HCT116 (cell line): ENCODE results near the gene HSPBAP1. TPM values are rescaled to one million over a fixed set of nuclear protein-coding genes. Genes with fewer than 3 reads are reported as not detected.

Experiments
- ATAC-seq: fragments of 200-7000 bp; cut with Tn5 transposase; 2 replicates; pipeline ENCODE4 v1.9.1; 2020; ENCODE audit warnings: mild to moderate bottlenecking, moderate library complexity
- BruUV-seq: library from RNA; stranded (reverse); fragments of 400-500 nt; replicated peaks from 2 replicates; lab custom pipeline; 2021; lab: Mats Ljungman, UMichigan
- CTCF ChIA-PET: fragments of 300-600 bp; sonication (Branson Sonifier 250); formaldehyde crosslinking; loops from one replicate; lab custom pipeline; 2021; ENCODE audit warnings: antibody characterized with exemption; lab: Charles Lee
- POLR2A ChIA-PET: fragments of 300-600, 350-600 bp; sonication (Branson Sonifier 250); formaldehyde crosslinking; loops from one replicate; lab custom pipeline; 2021; ENCODE audit warnings: antibody characterized with exemption; lab: Charles Lee
- RAD21 ChIA-PET, 2 experiments: fragments of 300-600 bp; sonication (Branson Sonifier 250); formaldehyde crosslinking; loops; one replicate each; lab custom pipeline; 2023; ENCODE audit warnings: low total read pairs in 2 of 2; ENCODE audit not compliant: uncharacterized antibody in 2 of 2, unreplicated experiment in 2 of 2, low non-redundant PET in 1 of 2; lab: Charles Lee
- DNase-seq: peaks from one replicate; pipeline ENCODE4 v3.0.0-alpha.2; 2010; ENCODE audit warnings: low read depth, low spot score
- H2AFZ ChIP-seq: fragments of 200-600 bp; shearing (Covaris generic), sonication (generic); 2 replicates; pipeline ENCODE4 v1.6.1; 2017; ENCODE audit warnings: low read depth, mixed run types, mixed read lengths, antibody characterized with exemption, low read length; ENCODE audit not compliant: poor library complexity, severe bottlenecking
- H3K27ac ChIP-seq: 2 replicates; pipeline ENCODE4 v1.5.1; 2012; ENCODE audit warnings: low read depth, low read length
- H3K27me3 ChIP-seq: fragments of 200-600 bp; sonication (generic); 2 replicates; pipeline ENCODE4 v1.6.1; 2016; ENCODE audit warnings: mixed run types, low read length, mixed read lengths; ENCODE audit not compliant: insufficient read depth
- H3K36me3 ChIP-seq, 2 experiments: fragments of 200-500 bp in 1 of 2; fragments of 200-600 bp in 1 of 2; sonication (Bioruptor generic) in 1 of 2; sonication (generic) in 1 of 2; 2 replicates each; pipeline versions ENCODE4 v1.5.1 to v1.6.1; 2014 to 2016; ENCODE audit warnings: low read length in 2 of 2, inconsistent platforms in 1 of 2, mixed read lengths in 1 of 2, mixed run types in 1 of 2; ENCODE audit not compliant: insufficient read depth in 2 of 2, control insufficient read depth in 1 of 2
- H3K4me1 ChIP-seq, 2 experiments: fragments of 200-600 bp in 1 of 2; sonication (generic) in 1 of 2; 2 replicates each; pipeline versions ENCODE4 v1.5.1 to v1.6.1; 2012 to 2017; ENCODE audit warnings: low read length in 2 of 2, inconsistent platforms in 1 of 2, mild to moderate bottlenecking in 1 of 2, mixed read lengths in 1 of 2, mixed run types in 1 of 2, moderate library complexity in 1 of 2; ENCODE audit not compliant: insufficient read depth in 2 of 2, control insufficient read depth in 1 of 2
- H3K4me2 ChIP-seq: fragments of 200-600 bp; sonication (generic); 2 replicates; pipeline ENCODE4 v1.6.1; 2017; ENCODE audit warnings: mixed run types, low read length, mixed read lengths
- H3K4me3 ChIP-seq, 2 experiments: fragments of 200-600 bp in 1 of 2; sonication (generic) in 1 of 2; replicated peaks in 1 of 2; 2 replicates each; pipeline ENCODE4 v1.5.1; 2011 to 2016; ENCODE audit warnings: low read length in 2 of 2, control low read depth in 1 of 2, low read depth in 1 of 2, mild to moderate bottlenecking in 1 of 2, mixed read lengths in 1 of 2, mixed run types in 1 of 2
- H3K79me2 ChIP-seq: fragments of 200-600 bp; sonication (generic); 2 replicates; pipeline ENCODE4 v1.6.1; 2017; ENCODE audit warnings: mild to moderate bottlenecking, mixed run types, low read length, moderate library complexity, mixed read lengths; ENCODE audit not compliant: insufficient read depth
- H3K9ac ChIP-seq: fragments of 200-600 bp; sonication (generic); 2 replicates; pipeline ENCODE4 v1.6.1; 2016; ENCODE audit warnings: low read length, mixed read lengths
- H3K9me2 ChIP-seq: fragments of 200-600 bp; sonication (generic), shearing (Covaris generic); 2 replicates; pipeline ENCODE4 v1.6.1; 2017; ENCODE audit warnings: mixed run types, mild to moderate bottlenecking, moderate library complexity; ENCODE audit not compliant: insufficient read depth
- H3K9me3 ChIP-seq, 2 experiments: fragments of 200-500 bp in 1 of 2; fragments of 200-600 bp in 1 of 2; sonication (Bioruptor generic) in 1 of 2; sonication (generic) in 1 of 2; 2 replicates each; pipeline ENCODE4 v1.6.1; 2014 to 2017; ENCODE audit warnings: low read length in 2 of 2, mixed read lengths in 2 of 2, inconsistent platforms in 1 of 2, low read depth in 1 of 2, mild to moderate bottlenecking in 1 of 2, mixed run types in 1 of 2, moderate library complexity in 1 of 2; ENCODE audit not compliant: control insufficient read depth in 1 of 2, insufficient read depth in 1 of 2
- H4K20me1 ChIP-seq: fragments of 200-600 bp; sonication (generic), shearing (Covaris generic); 2 replicates; pipeline ENCODE4 v1.6.1; 2017; ENCODE audit warnings: mixed run types, mild to moderate bottlenecking, moderate library complexity; ENCODE audit not compliant: insufficient read depth
- CBX3 ChIP-seq: IDR thresholded peaks from 2 replicates; pipeline ENCODE4 v1.6.1; 2012; ENCODE audit warnings: low read depth
- JUND ChIP-seq: IDR thresholded peaks from 2 replicates; pipeline ENCODE4 v1.6.1; 2012
- POLR2AphosphoS5 ChIP-seq: IDR thresholded peaks from 2 replicates; pipeline ENCODE4 v1.6.1; 2011; ENCODE audit warnings: mild to moderate bottlenecking, low read depth, low read length, moderate library complexity
- RAD21 ChIP-seq: IDR thresholded peaks from 2 replicates; pipeline ENCODE4 v1.6.1; 2012; ENCODE audit warnings: low read depth, mild to moderate bottlenecking
- SIN3A ChIP-seq: IDR thresholded peaks from 2 replicates; pipeline ENCODE4 v1.6.1; 2012; ENCODE audit warnings: low read depth
- TCF7L2 ChIP-seq: IDR thresholded peaks from 2 replicates; pipeline ENCODE4 v1.7.0; 2011; ENCODE audit warnings: borderline replicate concordance, inconsistent platforms; ENCODE audit not compliant: insufficient read depth, insufficient read length; ENCODE audit errors: extremely low read depth
- YY1 ChIP-seq: IDR thresholded peaks from 2 replicates; pipeline ENCODE4 v1.6.1; 2011; ENCODE audit warnings: low read length, low read depth, moderate library complexity, mild to moderate bottlenecking; ENCODE audit not compliant: insufficient replicate concordance; ENCODE audit errors: extremely low read depth
- ZFX ChIP-seq: fragments of 450-650 bp; IDR thresholded peaks from 2 replicates; pipeline ENCODE4 v1.6.1; 2017
- ZNF274 ChIP-seq: fragments of 200-500 bp; sonication (Bioruptor generic); IDR thresholded peaks from 2 replicates; pipeline ENCODE4 v1.6.1; 2014; ENCODE audit warnings: mild to moderate bottlenecking, low read depth, low read length, inconsistent platforms
- intact Hi-C: fragments of 100-400 bp; cut with micrococcal nuclease; formaldehyde crosslinking; loops from 2 replicates; pipeline ENCODE4 v1.10.0; 2022
- total RNA-seq: library from RNA; stranded (reverse); gene quantifications from one replicate; pipeline ENCODE4 v1.2.1, GENCODE V29; 2021; ENCODE audit not compliant: unreplicated experiment
- TF ChIP-seq, protein P1 (sequence below): IDR thresholded peaks from 2 replicates; pipeline ENCODE4 v1.6.1; 2012; ENCODE audit warnings: low read depth
- TF ChIP-seq, protein P2 (sequence below): IDR thresholded peaks from 2 replicates; pipeline ENCODE4 v1.6.1; 2011; ENCODE audit warnings: mild to moderate bottlenecking, low read length, moderate library complexity; ENCODE audit not compliant: insufficient replicate concordance; ENCODE audit errors: extremely low read depth
- TF ChIP-seq, protein P3 (sequence below): IDR thresholded peaks from 2 replicates; pipeline ENCODE4 v1.6.1; 2012
- TF ChIP-seq, protein P4 (sequence below), 3 experiments: fragments of 200-600 bp in 1 of 3; sonication (generic) in 1 of 3; IDR thresholded peaks in 2 of 3; conservative IDR thresholded peaks in 1 of 3; 2 replicates each; pipeline ENCODE4 v1.5.1; 2012 to 2017; ENCODE audit warnings: low read depth in 2 of 3, low read length in 2 of 3, antibody characterized with exemption in 1 of 3, borderline replicate concordance in 1 of 3, control low read depth in 1 of 3, mild to moderate bottlenecking in 1 of 3, mixed read lengths in 1 of 3, mixed run types in 1 of 3, moderate library complexity in 1 of 3; ENCODE audit not compliant: insufficient read depth in 1 of 3

HSPBAP1 gene
- total RNA-seq, 1 experiment from 2014 or later = 6.6 TPM

DNA sequence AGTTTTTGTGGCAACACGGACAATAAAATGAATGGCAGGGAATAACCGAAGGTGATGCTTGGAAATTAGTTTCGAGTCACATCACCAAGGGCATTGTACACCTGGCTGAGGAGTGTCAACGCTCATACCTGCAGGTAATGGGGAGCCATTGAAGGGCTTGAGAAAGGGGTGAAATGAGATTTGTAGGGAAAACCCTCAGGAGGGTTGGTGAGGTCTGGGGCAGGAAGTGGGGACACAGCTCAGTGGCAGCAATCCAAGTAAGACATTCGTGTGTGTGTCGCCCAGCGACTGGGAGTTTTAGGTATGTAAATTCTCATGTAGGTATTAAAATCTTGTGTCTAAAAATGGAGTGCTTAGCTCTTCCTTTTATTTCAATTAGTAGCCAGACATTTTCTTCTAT is 98.7 kb downstream of the HSPBAP1 start (continued):
- TF ChIP-seq, protein P1, sequence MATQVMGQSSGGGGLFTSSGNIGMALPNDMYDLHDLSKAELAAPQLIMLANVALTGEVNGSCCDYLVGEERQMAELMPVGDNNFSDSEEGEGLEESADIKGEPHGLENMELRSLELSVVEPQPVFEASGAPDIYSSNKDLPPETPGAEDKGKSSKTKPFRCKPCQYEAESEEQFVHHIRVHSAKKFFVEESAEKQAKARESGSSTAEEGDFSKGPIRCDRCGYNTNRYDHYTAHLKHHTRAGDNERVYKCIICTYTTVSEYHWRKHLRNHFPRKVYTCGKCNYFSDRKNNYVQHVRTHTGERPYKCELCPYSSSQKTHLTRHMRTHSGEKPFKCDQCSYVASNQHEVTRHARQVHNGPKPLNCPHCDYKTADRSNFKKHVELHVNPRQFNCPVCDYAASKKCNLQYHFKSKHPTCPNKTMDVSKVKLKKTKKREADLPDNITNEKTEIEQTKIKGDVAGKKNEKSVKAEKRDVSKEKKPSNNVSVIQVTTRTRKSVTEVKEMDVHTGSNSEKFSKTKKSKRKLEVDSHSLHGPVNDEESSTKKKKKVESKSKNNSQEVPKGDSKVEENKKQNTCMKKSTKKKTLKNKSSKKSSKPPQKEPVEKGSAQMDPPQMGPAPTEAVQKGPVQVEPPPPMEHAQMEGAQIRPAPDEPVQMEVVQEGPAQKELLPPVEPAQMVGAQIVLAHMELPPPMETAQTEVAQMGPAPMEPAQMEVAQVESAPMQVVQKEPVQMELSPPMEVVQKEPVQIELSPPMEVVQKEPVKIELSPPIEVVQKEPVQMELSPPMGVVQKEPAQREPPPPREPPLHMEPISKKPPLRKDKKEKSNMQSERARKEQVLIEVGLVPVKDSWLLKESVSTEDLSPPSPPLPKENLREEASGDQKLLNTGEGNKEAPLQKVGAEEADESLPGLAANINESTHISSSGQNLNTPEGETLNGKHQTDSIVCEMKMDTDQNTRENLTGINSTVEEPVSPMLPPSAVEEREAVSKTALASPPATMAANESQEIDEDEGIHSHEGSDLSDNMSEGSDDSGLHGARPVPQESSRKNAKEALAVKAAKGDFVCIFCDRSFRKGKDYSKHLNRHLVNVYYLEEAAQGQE = no peak
- TF ChIP-seq ZNF274 = no peak

DNA sequence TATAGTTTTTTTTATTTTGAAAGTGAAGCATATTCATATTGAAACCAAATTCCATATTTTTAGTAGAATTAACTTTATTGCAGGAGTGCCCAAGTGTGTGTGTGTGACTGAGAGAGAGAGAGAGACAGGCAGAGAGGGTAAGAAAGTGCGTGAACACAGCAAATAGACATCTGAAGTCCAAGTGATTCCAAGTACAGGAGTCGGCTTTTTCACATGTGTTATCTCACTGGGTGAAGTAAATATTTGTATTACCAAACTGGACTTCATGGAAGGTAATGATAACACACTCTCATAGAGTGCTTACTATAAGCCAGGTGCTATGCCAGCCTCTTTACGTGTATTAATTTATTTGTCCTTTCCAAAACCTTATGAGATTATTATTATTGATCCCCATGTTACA is 101.0 kb downstream of the HSPBAP1 start:
- ChIA-PET RAD21 (no interaction called here), CTCF (no interaction called here), POLR2A (no interaction called here)
- Histone ChIP-seq H3K4me1 (no peaks in the 10 kb centered on the region), H3K36me3 (peaks cover 1 to 2% of the 10 kb centered on the region in 2 experiments; a peak in 2 of 4 replicates), H3K9me2 (no peaks in the 10 kb centered on the region), H4K20me1 (no peaks in the 10 kb centered on the region), H3K27ac (no peak overlapping the region), H3K9me3 (no peaks in the 10 kb centered on the region), H2AFZ (no peak overlapping the region), H3K4me3 (no peak overlapping the region), H3K4me2 (no peak overlapping the region), H3K79me2 (no peaks in the 10 kb centered on the region), H3K27me3 (no peaks in the 10 kb centered on the region), H3K9ac (no peak overlapping the region)
- BruUV-seq = no TSS peak
- DNase-seq (no peak), ATAC-seq (no peak)
- intact Hi-C loops = no loop called here
- no peak for TF ChIP-seq CBX3
- TF ChIP-seq POLR2AphosphoS5 = no peak
- TF ChIP-seq, protein P2, sequence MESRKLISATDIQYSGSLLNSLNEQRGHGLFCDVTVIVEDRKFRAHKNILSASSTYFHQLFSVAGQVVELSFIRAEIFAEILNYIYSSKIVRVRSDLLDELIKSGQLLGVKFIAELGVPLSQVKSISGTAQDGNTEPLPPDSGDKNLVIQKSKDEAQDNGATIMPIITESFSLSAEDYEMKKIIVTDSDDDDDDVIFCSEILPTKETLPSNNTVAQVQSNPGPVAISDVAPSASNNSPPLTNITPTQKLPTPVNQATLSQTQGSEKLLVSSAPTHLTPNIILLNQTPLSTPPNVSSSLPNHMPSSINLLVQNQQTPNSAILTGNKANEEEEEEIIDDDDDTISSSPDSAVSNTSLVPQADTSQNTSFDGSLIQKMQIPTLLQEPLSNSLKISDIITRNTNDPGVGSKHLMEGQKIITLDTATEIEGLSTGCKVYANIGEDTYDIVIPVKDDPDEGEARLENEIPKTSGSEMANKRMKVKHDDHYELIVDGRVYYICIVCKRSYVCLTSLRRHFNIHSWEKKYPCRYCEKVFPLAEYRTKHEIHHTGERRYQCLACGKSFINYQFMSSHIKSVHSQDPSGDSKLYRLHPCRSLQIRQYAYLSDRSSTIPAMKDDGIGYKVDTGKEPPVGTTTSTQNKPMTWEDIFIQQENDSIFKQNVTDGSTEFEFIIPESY = no peak
- TF ChIP-seq, protein P3, sequence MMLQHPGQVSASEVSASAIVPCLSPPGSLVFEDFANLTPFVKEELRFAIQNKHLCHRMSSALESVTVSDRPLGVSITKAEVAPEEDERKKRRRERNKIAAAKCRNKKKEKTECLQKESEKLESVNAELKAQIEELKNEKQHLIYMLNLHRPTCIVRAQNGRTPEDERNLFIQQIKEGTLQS = no peak
- no peak for TF ChIP-seq YY1
- no peak for TF ChIP-seq ZFX
- TF ChIP-seq, protein P1 = no peak
- TF ChIP-seq SIN3A = no peak
- no peak for TF ChIP-seq JUND
- no peak for TF ChIP-seq TCF7L2
- TF ChIP-seq RAD21 = no peak
- TF ChIP-seq, protein P4, sequence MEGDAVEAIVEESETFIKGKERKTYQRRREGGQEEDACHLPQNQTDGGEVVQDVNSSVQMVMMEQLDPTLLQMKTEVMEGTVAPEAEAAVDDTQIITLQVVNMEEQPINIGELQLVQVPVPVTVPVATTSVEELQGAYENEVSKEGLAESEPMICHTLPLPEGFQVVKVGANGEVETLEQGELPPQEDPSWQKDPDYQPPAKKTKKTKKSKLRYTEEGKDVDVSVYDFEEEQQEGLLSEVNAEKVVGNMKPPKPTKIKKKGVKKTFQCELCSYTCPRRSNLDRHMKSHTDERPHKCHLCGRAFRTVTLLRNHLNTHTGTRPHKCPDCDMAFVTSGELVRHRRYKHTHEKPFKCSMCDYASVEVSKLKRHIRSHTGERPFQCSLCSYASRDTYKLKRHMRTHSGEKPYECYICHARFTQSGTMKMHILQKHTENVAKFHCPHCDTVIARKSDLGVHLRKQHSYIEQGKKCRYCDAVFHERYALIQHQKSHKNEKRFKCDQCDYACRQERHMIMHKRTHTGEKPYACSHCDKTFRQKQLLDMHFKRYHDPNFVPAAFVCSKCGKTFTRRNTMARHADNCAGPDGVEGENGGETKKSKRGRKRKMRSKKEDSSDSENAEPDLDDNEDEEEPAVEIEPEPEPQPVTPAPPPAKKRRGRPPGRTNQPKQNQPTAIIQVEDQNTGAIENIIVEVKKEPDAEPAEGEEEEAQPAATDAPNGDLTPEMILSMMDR (IDR thresholded peaks at IDR 0.05 in 2 of 3, conservative IDR thresholded peaks at IDR 0.05 in 1 of 3; ENCODE audit: borderline replicate concordance in 1 of 3, insufficient read depth in 1 of 3, low read depth in 2 of 3, low read length in 2 of 3) = no peak
